ENCODE measurements around the gene PHF20.
"Not testable (repeated sequence)": the region's sequence is repeated elsewhere in the genome, so short reads cannot be mapped to it uniquely, and the experiment has no call there.

The PHF20 gene

GRCh38 chr20:35885212-35885611 is 113.4 kb downstream of the PHF20 start:
- no peak for DNase-seq (ENCODE audit: low spot score)

- DNase-seq (ENCODE audit: low spot score): no peak
Observed at GRCh38 chr20:35886537-35886936, 114.7 kb downstream of the PHF20 start.

- DNase-seq (ENCODE audit: low spot score): no peak
Observed at GRCh38 chr20:35887393-35888064, 115.7 kb downstream of the PHF20 start.

- no peak for DNase-seq (ENCODE audit: low spot score)
Observed at GRCh38 chr20:35888657-35889056, 116.8 kb downstream of the PHF20 start.

- DNase-seq (ENCODE audit: low spot score): no peak
Observed at GRCh38 chr20:35891375-35891774, 119.6 kb downstream of the PHF20 start.

GRCh38 chr20:35892871-35893270 is 121.1 kb downstream of the PHF20 start:
- no peak for DNase-seq (ENCODE audit: low spot score)

GRCh38 chr20:35893942-35894341 is 122.1 kb downstream of the PHF20 start:
- DNase-seq (ENCODE audit: low spot score): no peak

- not testable (repeated sequence) for DNase-seq (ENCODE audit: low spot score)
Observed at GRCh38 chr20:35895516-35895915, 123.7 kb downstream of the PHF20 start.

- no peak for DNase-seq (ENCODE audit: low spot score)
Observed at GRCh38 chr20:35899064-35899463, 127.2 kb downstream of the PHF20 start.

GRCh38 chr20:35901230-35901629 is 129.4 kb downstream of the PHF20 start:
- not testable (repeated sequence) for DNase-seq (ENCODE audit: low spot score)

- no peak for DNase-seq (ENCODE audit: low spot score)
Observed at GRCh38 chr20:35901678-35902544, 130.1 kb downstream of the PHF20 start.

- no peak for DNase-seq (ENCODE audit: low spot score)
Observed at GRCh38 chr20:35902545-35902941, 130.7 kb downstream of the PHF20 start.

- DNase-seq (ENCODE audit: low spot score): no peak
Observed at GRCh38 chr20:35903843-35904242, 132.0 kb downstream of the PHF20 start.

GRCh38 chr20:35904982-35905663 is 133.3 kb downstream of the PHF20 start:
- no peak for DNase-seq (ENCODE audit: low spot score)

GRCh38 chr20:35907017-35907701 is 135.3 kb downstream of the PHF20 start:
- no peak for DNase-seq (ENCODE audit: low spot score)

GRCh38 chr20:35908007-35908406 is 136.2 kb downstream of the PHF20 start:
- no peak for DNase-seq (ENCODE audit: low spot score)

- no peak for DNase-seq (ENCODE audit: low spot score)
Observed at GRCh38 chr20:35909176-35909575, 137.4 kb downstream of the PHF20 start.

GRCh38 chr20:35909796-35910195 is 138.0 kb downstream of the PHF20 start:
- no peak for DNase-seq (ENCODE audit: low spot score)

- DNase-seq (ENCODE audit: low spot score): no peak
Observed at GRCh38 chr20:35910254-35910653, 138.4 kb downstream of the PHF20 start.

GRCh38 chr20:35912881-35913280 is 141.1 kb downstream of the PHF20 start:
- no peak for DNase-seq (ENCODE audit: low spot score)

- DNase-seq (ENCODE audit: low spot score): no peak
Observed at GRCh38 chr20:35917077-35917476, 145.3 kb downstream of the PHF20 start.

GRCh38 chr20:35918021-35918420 is 146.2 kb downstream of the PHF20 start:
- DNase-seq (ENCODE audit: low spot score): no peak

Data from CD4-positive, alpha-beta T cell treated with Interleukin-2 at 100 ng/mL for 4 hours (primary cell).